Endothelial cell of umbilical vein (primary cell): Measurements from ENCODE around the gene LIM2.

ENCODE experiments used
- EZH2 ChIP-seq: IDR thresholded peaks from 2 replicates; pipeline ENCODE4 v1.6.1; 2012; ENCODE audit warnings: borderline replicate concordance, low read depth, mild to moderate bottlenecking, moderate library complexity, low read length, inconsistent platforms; ENCODE audit not compliant: severe bottlenecking
- POLR2A ChIP-seq: IDR thresholded peaks from 2 replicates; pipeline ENCODE4 v1.6.1; 2012; ENCODE audit warnings: low read depth, mild to moderate bottlenecking, control low read depth, low read length
- POLR2AphosphoS5 ChIP-seq: IDR thresholded peaks from 2 replicates; pipeline ENCODE4 v1.6.1; 2012; ENCODE audit warnings: low read depth, mild to moderate bottlenecking, control low read depth, low read length, moderate library complexity; ENCODE audit not compliant: insufficient read depth
- TF ChIP-seq, protein P1 (sequence below), 2 donors: IDR thresholded peaks; 1 replicate in 1 of 2; 2 replicates in 1 of 2; pipeline ENCODE4 v1.5.1; 2011; ENCODE audit warnings: low read length in 2 of 2, mild to moderate bottlenecking in 2 of 2, moderate library complexity in 2 of 2, control low read depth in 1 of 2, inconsistent platforms in 1 of 2, low read depth in 1 of 2; ENCODE audit not compliant: insufficient read depth in 1 of 2; ENCODE audit errors: extremely low read depth in 1 of 2

DNA sequence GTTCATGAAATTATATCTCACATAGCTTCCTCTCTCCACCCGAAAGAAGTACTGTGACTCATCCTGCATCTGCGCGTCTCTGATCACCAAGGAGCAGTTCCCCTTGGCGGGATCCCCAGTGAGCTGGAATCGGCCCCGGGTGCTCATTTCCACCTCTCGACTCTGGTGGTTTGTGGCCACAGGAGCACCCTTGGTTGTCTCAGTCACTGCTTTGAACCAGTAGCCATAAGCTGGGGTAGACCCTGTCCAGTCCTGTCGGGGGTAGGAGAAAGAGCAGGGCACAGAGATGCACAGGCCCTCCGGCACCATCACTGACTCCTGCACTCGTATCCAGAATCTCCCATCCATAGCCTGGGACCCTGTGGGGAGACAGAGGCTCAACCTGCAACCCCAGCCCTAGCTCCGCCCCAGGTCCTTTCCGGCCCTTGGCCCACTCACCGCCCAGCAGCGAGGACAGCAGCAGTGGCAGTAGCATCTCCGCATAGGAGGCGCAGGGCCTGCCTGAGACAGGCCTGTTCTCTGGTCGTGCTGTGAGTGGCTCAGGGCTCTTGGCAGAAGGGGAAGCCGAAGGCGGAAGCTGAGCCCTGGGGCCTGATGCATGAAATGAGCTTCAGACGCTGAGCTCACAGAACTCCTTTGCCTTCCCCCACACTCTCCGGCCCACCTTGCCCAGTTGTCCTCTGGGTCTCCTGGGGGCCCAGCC is 29.5 kb upstream of the LIM2 start, which contains the start of gene SIGLEC10:
- TF ChIP-seq, protein P1, sequence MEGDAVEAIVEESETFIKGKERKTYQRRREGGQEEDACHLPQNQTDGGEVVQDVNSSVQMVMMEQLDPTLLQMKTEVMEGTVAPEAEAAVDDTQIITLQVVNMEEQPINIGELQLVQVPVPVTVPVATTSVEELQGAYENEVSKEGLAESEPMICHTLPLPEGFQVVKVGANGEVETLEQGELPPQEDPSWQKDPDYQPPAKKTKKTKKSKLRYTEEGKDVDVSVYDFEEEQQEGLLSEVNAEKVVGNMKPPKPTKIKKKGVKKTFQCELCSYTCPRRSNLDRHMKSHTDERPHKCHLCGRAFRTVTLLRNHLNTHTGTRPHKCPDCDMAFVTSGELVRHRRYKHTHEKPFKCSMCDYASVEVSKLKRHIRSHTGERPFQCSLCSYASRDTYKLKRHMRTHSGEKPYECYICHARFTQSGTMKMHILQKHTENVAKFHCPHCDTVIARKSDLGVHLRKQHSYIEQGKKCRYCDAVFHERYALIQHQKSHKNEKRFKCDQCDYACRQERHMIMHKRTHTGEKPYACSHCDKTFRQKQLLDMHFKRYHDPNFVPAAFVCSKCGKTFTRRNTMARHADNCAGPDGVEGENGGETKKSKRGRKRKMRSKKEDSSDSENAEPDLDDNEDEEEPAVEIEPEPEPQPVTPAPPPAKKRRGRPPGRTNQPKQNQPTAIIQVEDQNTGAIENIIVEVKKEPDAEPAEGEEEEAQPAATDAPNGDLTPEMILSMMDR (IDR thresholded peaks at IDR 0.05; ENCODE audit: extremely low read depth in 1 of 2, insufficient read depth in 1 of 2, low read depth in 1 of 2, low read length in 2 of 2), result no peak
- TF ChIP-seq POLR2A, result no peak
- TF ChIP-seq POLR2AphosphoS5, result no peak
- TF ChIP-seq EZH2, result no peak
